WTC11 (cell line): ENCODE data around the gene ACOD1. TPM values are rescaled to one million over a fixed set of nuclear protein-coding genes. Genes with fewer than 3 reads are reported as not detected.

Experiments
- ATAC-seq: fragments of 200-7000 bp; cut with Tn5 transposase; 2 replicates; pipeline ENCODE4 v1.10.0; 2021; ENCODE audit warnings: mild to moderate bottlenecking, moderate library complexity
- CTCF ChIA-PET: fragments of 300-600 bp; sonication (Branson Sonifier 250); formaldehyde crosslinking; loops from one replicate; lab custom pipeline; 2021; ENCODE audit warnings: antibody characterized with exemption; lab: Charles Lee
- POLR2A ChIA-PET: fragments of 350-600 bp; sonication (Branson Sonifier 250); formaldehyde crosslinking; loops from one replicate; lab custom pipeline; 2021; ENCODE audit warnings: antibody characterized with exemption; lab: Charles Lee
- DNase-seq: peaks from one replicate; pipeline ENCODE4 v3.0.0; 2021; ENCODE audit warnings: low spot score
- H3K27ac Mint-ChIP-seq: 2 replicates; pipeline ENCODE4 v1.8.0; 2021; ENCODE audit warnings: mixed read lengths
- H3K27me3 Mint-ChIP-seq: 2 replicates; pipeline ENCODE4 v1.8.0; 2021; ENCODE audit warnings: low read depth, mild to moderate bottlenecking, moderate library complexity, mixed read lengths
- H3K36me3 Mint-ChIP-seq: 2 replicates; pipeline ENCODE4 v1.8.0; 2021; ENCODE audit warnings: mixed read lengths
- H3K4me1 Mint-ChIP-seq: 2 replicates; pipeline ENCODE4 v1.8.0; 2022; ENCODE audit warnings: mixed read lengths
- H3K4me3 Mint-ChIP-seq: 2 replicates; pipeline ENCODE4 v1.8.0; 2021; ENCODE audit warnings: mild to moderate bottlenecking, moderate library complexity, mixed read lengths
- H3K9me3 Mint-ChIP-seq: 2 replicates; pipeline ENCODE4 v1.8.0; 2021; ENCODE audit warnings: mixed read lengths
- ARID4B ChIP-seq: sonication (generic); formaldehyde crosslinking; IDR thresholded peaks from 2 replicates; pipeline ENCODE4 v1.8.0; 2023; ENCODE audit warnings: missing genetic modification reagents, mild to moderate bottlenecking, borderline replicate concordance
- ATF3 ChIP-seq: sonication (generic); formaldehyde crosslinking; conservative IDR thresholded peaks from 2 replicates; pipeline ENCODE4 v1.8.1; 2022; ENCODE audit warnings: mild to moderate bottlenecking, missing genetic modification reagents
- CTCF ChIP-seq: fragments of 200-600 bp; IDR thresholded peaks from 2 replicates; pipeline ENCODE4 v1.8.0; 2022; ENCODE audit warnings: antibody characterized with exemption
- E2F4 ChIP-seq: sonication (generic); formaldehyde crosslinking; IDR thresholded peaks from 2 replicates; pipeline ENCODE4 v1.8.1; 2022; ENCODE audit warnings: low read depth, mild to moderate bottlenecking, moderate library complexity, missing genetic modification reagents, borderline replicate concordance
- EMX1 ChIP-seq: fragments of 250-450 bp; sonication (Bioruptor Pico); IDR thresholded peaks from 2 replicates; pipeline ENCODE4 v1.8.0; 2021; ENCODE audit warnings: mild to moderate bottlenecking
- FOXK1 ChIP-seq: sonication (generic); formaldehyde crosslinking; IDR thresholded peaks from 2 replicates; pipeline ENCODE4 v1.8.0; 2022; ENCODE audit warnings: mild to moderate bottlenecking, moderate library complexity, missing genetic modification reagents
- FOXP4 ChIP-seq: sonication (generic); formaldehyde crosslinking; IDR thresholded peaks from 2 replicates; pipeline ENCODE4 v1.8.0; 2022; ENCODE audit warnings: mild to moderate bottlenecking, missing genetic modification reagents
- GRHL2 ChIP-seq: fragments of 250-450 bp; sonication (Bioruptor Pico); IDR thresholded peaks from 2 replicates; pipeline ENCODE4 v1.8.0; 2022; ENCODE audit warnings: mild to moderate bottlenecking, moderate library complexity; ENCODE audit not compliant: insufficient replicate concordance, severe bottlenecking
- JAZF1 ChIP-seq: fragments of 250-450 bp; sonication (Bioruptor Pico); IDR thresholded peaks from 2 replicates; pipeline ENCODE4 v1.9.0; 2021; ENCODE audit warnings: moderate library complexity, mild to moderate bottlenecking, inconsistent platforms
- KAT7 ChIP-seq: sonication (generic); formaldehyde crosslinking; IDR thresholded peaks from 2 replicates; pipeline ENCODE4 v1.8.1; 2023; ENCODE audit warnings: missing genetic modification reagents, mild to moderate bottlenecking, borderline replicate concordance
- MAX ChIP-seq: sonication (generic); formaldehyde crosslinking; IDR thresholded peaks from 2 replicates; pipeline ENCODE4 v1.8.0; 2022; ENCODE audit warnings: mild to moderate bottlenecking, missing genetic modification reagents
- NR2C2 ChIP-seq: sonication (generic); formaldehyde crosslinking; IDR thresholded peaks from 2 replicates; pipeline ENCODE4 v1.8.0; 2022; ENCODE audit warnings: mild to moderate bottlenecking, missing genetic modification reagents
- NR3C1 ChIP-seq: sonication (generic); formaldehyde crosslinking; conservative IDR thresholded peaks from 2 replicates; pipeline ENCODE4 v1.8.1; 2023; ENCODE audit warnings: low read depth, mild to moderate bottlenecking, missing genetic modification reagents
- RORB ChIP-seq: fragments of 250-450 bp; sonication (Bioruptor Pico); IDR thresholded peaks from 2 replicates; pipeline ENCODE4 v1.9.0; 2021; ENCODE audit warnings: mild to moderate bottlenecking
- SMAD4 ChIP-seq: sonication (generic); formaldehyde crosslinking; IDR thresholded peaks from 2 replicates; pipeline ENCODE4 v1.8.0; 2022; ENCODE audit warnings: mild to moderate bottlenecking, missing genetic modification reagents
- total RNA-seq: library from RNA; stranded (reverse); gene quantifications from 3 replicates; pipeline ENCODE4 v1.2.3, GENCODE V29; 2021

The ACOD1 gene
- total RNA-seq, 1 experiment from 2014 or later: not detected

- ChIA-PET CTCF (no interaction called here), POLR2A (no interaction called here)
- Mint-ChIP-seq H3K4me3 (no peak overlapping the region), H3K4me1 (no peaks in the 10 kb centered on the region), H3K27me3 (no peaks in the 10 kb centered on the region; the same call in 1 of the 2 replicates), H3K36me3 (no peaks in the 10 kb centered on the region), H3K9me3 (peaks cover 18% of the 10 kb centered on the region), H3K27ac (no peak overlapping the region)
- DNase-seq (no peak), ATAC-seq (no peak)
- TF ChIP-seq FOXK1 (CRISPR knock-in tag) (no peak), MAX (CRISPR knock-in tag) (no peak), ARID4B (CRISPR knock-in tag) (no peak), GRHL2 (no peak)
Measured at GRCh38 chr13:76937281-76937820, 11.0 kb upstream of the ACOD1 start.

GRCh38 chr13:76939215-76939614, 9.1 kb upstream of the ACOD1 start:
- DNase-seq (no peak), ATAC-seq (no peak)
- ChIA-PET POLR2A (no interaction called here), CTCF (no interaction called here)
- H3K9me3 Mint-ChIP-seq: peaks cover 18% of the 10 kb centered on the region
- no peaks in the 10 kb centered on the region; the same call in 1 of the 2 replicates for H3K27me3 Mint-ChIP-seq
- no peak for TF ChIP-seq ATF3 (CRISPR knock-in tag)
- no peak for TF ChIP-seq JAZF1 (CRISPR knock-in tag)
- no peak for TF ChIP-seq SMAD4 (CRISPR knock-in tag)
- TF ChIP-seq EMX1 (CRISPR knock-in tag): no peak
- no peak for TF ChIP-seq FOXP4 (CRISPR knock-in tag)
- TF ChIP-seq KAT7 (CRISPR knock-in tag): no peak
- no peak for TF ChIP-seq CTCF
- TF ChIP-seq NR2C2 (CRISPR knock-in tag): no peak
- TF ChIP-seq NR3C1 (CRISPR knock-in tag): no peak
- no peak for TF ChIP-seq RORB
- no peak for TF ChIP-seq E2F4
- no peak overlapping the region for H3K27ac Mint-ChIP-seq
- H3K4me3 Mint-ChIP-seq: no peak overlapping the region
- H3K36me3 Mint-ChIP-seq: no peaks in the 10 kb centered on the region
- H3K4me1 Mint-ChIP-seq: no peaks in the 10 kb centered on the region
